Testis (tissue), 2 donors: ENCODE data around the gene SEC24A.

Experiments used
- CTCF ChIP-seq, 3 experiments: fragments of 450-650 bp in 2 of 3; fragments of 200-600 bp in 1 of 3; sonication (generic) in 1 of 3; IDR thresholded peaks; one replicate each; pipeline ENCODE4 v1.5.1; 2016 to 2019; ENCODE audit warnings: antibody characterized with exemption in 3 of 3, mild to moderate bottlenecking in 2 of 3, moderate library complexity in 1 of 3
- POLR2A ChIP-seq: fragments of 450-650 bp; IDR thresholded peaks from one replicate; pipeline ENCODE4 v1.6.1; 2017; ENCODE audit warnings: antibody characterized with exemption, mild to moderate bottlenecking, moderate library complexity

GRCh38 chr5:134769206-134769605 lies 120.6 kb downstream of the SEC24A start:
- no peak for TF ChIP-seq CTCF (IDR thresholded peaks at IDR 0.05)
- TF ChIP-seq POLR2A: no peak
